ENCODE results near the gene SASH3.

Gene SASH3

DNA sequence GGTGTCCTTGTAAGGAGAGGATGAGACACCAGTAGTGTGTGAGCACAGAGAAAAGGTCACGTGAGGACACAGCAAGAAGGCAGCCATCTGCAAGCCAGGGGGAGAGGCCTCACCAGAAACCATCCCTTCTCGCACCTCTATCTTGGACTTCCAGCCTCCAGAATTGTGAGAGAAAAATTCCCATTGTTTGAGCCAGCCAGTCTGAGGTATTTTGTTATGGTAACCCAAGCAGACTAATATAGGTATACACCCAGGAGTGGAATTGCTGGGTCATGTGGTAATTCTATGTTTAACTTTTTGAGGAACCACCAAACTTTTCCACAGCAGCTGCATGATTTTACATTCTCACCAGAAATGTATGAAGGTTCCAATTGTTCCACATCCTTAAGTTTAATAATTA lies 38.4 kb downstream of the SASH3 start:
- no peak for DNase-seq

DNA sequence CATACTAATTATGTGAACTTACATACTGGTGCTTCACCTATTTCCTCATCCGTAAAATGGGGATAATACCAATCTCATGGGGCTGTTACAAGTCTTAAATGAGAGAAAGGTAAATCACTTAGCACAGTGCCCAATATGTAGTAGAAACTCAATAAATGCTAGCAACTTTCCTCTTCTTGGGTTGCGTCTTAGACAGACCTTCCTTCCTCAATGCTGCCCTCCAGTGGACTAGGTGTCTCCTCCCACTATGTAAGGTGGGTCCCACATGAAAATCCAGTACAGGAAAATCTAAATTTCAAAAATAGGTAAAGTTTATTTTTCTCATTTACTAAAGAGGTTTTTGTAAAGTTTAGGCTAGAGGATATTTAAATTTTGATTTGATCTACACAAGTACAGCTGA lies 43.4 kb downstream of the SASH3 start:
- peak; percentile 70 for DNase-seq

DNA sequence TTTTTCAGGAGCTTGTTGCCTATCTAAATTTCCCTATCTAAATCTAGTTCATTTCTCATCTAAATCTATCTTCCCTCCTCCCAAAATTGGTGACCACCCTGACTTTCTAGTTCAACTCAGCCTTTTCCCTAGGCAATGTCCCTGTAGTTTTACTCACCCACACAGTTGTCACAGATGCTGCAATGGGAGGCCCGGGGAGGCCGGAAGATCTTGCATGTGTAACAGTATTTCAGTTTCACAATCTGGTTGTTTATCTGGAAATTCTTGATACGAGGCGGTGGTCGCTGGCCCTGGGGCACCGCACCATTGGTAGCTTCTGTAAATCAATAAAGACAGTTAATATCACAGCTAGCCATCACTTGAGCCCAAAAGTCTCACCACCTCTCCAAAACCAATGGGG lies 43.8 kb downstream of the SASH3 start:
- DNase-seq: no peak

DNA sequence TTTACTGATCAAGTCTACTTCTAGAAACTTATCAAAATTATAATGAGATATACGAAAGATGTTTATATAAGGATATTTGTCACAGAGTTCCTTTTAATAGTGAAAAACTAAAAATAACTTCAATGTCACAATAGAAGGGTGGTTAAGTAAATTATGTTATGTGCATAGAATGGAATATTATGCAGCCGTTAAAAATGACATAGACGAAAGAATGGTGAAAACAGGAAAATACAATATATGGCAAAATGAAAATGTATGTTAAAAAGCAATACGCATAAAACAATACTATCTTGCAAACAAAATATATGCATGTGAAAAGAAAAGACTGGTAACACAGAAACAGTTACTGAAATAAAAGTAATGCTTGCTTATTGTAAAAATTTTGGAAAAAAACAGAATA lies 44.9 kb downstream of the SASH3 start:
- DNase-seq: no peak

DNA sequence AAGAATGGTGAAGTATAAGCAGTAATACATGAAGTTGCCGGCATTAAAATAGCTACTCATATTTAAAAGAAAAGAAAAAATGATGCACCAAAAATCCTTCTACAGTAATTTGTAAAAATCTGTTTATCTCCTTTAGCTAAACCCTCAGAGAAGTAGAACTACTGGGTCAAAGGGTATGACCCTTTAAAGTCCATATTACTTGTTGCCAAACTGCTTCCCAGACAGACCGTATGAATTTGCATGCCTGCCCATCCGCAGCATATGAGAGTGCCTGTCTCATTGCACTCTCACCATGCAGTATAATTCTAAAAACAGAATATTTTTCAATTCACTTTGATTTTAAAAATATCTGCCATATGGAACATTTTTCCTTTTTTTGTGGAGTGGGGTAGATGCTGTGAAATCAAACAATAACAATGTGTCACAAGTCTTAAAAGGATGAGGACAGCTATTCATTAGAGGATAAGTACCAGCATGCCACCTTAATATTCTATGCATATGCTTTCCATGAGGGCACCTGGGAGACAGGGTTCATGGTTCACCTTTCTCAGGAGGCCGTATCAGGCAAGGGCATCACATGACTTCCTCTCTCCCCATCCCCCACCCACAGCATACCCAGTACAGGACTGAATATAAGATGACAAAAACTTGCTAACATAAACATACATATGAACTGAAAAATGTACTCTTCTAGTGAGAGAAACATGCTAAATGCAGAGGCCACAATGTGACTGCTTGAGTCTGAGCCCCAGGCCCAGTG lies 46.2 kb downstream of the SASH3 start:
- DNase-seq: no peak

DNA sequence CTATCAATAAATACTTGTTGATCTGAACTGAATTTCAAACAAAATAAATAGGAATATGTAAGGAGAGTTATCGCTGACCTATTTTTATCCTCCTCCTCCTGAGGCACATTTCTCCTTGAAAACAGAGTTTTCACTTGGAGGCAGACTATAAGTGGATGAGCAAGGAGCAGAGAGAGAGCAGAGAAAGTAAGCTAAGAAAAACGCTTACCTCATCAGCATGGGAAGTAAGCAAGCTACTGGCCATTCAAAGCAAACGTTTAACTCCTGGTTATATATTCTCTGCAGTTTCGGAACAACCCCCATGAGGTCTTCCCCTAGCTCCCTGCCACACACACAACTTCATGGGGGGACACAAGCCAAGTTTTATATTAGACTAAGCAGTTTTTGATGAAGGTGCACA lies 50.7 kb downstream of the SASH3 start:
- DNase-seq: no peak

DNA sequence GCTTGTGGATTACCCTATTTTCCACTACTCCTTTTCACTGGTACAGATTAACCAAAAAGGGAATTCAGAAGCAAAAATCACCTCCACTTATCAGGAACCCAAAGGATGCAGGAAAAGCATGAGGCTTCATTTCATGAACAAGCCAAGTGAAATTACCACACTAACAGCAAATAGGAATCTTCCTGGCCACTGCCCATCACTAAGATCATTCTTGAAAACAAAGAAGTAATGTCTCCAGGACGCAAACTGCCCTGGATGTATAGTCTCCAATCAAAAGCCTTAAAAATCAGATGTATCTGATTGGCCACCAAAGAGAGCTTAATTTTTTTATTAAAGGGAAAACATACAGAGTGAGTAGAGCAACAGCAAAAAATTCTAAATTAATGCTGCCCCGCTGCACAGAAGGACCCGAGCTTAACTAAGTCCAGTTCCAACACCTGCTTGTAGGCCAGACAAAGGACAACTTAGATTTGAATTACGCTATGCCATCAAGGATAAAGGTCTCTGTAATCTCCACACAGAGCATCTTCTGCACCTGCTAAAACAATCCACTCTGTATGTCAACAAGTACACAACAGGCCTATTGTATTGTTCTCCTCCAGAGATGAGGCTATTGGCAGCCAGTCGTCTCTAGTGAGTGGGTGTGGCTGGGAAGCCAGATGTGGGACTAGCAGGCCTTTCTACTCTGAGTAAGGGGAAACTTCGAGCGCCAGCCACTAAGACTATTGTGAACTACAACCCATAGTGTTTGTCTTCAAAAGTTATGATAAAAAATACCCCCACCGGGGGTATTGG lies 51.5 kb downstream of the SASH3 start:
- DNase-seq: no peak

DNA sequence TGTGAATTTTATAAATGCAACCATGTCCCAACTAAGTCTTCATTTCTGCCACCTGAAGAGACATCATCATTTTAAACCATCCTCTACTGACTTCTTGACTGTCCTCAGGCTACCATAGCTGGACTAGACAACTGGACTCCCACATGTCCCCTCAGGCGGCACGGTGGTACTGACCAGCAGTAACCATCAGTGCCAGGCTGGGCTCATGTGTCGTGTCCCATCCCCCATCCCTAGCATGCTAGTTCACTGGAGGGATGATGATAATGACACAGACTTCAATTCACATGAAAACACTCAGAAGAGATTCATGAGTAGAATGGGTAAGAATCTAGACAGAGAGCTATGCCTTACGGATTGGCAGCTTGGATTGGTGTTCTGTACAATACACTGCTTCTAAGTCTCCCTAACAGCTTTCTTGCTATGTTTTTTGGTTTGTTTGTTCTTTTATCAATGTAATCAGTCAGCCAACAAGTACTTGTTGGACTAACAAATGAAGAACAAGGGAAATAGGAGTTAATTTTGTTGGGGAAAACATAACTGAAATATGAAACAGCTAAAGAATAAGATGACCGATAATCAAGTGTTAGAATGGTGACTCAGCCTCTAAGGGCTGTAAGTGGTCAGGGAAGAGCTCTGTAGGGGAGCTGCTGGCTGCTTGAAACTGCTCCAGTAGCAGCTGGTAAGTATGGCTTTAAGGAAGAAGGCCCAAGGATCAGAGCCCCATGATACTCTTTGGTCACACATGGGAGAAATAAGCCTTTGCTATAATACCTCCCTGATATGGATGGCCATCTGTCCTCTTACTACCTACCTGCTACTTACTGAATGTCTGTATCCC lies 53.6 kb downstream of the SASH3 start:
- peak; percentile 84 for DNase-seq

DNA sequence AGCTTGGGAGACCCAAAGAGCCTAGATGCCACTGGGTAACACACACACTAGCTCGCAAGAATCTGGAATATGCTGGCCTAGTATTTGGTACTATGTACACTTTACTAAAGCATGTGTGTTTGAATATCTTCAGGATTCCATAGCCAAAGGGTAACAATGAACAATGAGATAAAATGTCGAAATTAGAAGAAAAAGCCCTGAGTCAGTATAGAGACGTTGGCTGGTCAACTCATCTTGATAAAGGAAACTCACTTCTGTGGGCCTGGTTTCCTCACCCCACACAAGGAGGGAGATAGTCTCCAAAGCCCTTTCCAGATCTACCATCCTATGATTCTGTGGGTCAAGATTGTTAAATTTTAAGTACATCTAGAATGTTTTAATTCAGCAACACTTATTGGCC lies 57.1 kb downstream of the SASH3 start:
- DNase-seq: no peak

DNA sequence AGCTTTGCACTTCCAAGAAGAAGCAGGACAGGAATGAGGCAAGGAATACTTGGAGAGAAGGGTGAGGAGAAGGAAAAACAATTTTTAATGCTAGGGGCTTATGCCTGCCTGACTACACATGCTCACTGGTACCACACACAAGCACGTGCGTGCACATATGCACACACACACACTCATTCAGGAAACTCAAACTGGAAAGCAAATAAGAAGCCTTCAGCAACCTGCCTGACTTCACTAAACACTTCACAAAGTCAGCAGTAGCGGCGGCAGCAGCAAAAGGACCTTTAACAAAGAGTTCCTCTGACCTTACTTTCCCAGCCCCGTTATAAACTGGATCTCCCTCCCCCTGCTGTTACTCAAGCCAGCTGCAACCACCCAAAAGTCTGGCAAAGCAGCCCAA lies 60.6 kb downstream of the SASH3 start:
- DNase-seq: no peak

DNA sequence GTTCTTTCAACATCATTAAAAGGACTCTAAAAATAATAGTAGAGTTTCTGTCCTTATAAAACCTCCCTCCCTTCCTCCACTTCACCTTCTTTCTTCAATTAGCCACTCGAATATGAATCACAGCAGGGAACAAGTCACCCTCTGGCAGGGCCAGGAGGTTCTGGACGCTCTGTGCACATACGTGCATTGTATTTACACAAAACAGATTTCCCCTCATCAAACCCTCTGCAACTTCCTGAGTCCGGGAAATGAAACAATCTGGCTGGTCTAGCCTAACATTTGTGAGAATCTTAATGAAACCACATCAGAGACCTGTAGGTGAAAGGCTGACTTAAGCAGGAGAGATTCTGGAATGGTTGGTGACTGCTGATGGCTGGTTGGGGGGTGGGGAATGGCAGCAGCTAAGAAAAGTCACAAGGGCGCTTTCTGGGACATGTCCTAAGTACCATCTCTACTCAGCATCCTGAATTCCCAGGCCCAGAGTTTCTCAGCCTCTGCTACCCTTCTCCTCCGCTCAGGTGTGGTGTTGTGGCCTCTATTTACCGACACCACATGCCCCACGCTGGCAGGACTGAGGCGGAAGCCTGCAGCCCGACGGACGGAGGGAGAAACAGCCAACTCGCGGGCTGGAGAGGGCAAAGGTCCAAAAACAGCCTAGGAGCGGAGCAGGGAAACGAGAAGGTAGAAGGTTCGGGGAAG lies 62.9 kb downstream of the SASH3 start:
- DNase-seq: no peak

DNA sequence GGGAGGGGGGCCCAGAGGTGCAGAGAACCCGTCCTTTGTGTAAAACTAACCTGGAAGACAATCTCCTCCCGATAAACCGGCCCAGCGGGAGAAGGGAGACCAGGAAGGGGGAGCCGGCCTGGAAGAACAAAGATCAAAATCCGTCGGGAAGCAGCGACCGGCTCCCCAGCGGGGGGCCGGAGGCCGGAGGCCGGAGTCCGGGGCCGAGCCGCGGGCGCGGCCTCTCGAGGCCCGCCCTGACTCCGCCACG lies 63.4 kb downstream of the SASH3 start:
- DNase-seq: no peak

DNA sequence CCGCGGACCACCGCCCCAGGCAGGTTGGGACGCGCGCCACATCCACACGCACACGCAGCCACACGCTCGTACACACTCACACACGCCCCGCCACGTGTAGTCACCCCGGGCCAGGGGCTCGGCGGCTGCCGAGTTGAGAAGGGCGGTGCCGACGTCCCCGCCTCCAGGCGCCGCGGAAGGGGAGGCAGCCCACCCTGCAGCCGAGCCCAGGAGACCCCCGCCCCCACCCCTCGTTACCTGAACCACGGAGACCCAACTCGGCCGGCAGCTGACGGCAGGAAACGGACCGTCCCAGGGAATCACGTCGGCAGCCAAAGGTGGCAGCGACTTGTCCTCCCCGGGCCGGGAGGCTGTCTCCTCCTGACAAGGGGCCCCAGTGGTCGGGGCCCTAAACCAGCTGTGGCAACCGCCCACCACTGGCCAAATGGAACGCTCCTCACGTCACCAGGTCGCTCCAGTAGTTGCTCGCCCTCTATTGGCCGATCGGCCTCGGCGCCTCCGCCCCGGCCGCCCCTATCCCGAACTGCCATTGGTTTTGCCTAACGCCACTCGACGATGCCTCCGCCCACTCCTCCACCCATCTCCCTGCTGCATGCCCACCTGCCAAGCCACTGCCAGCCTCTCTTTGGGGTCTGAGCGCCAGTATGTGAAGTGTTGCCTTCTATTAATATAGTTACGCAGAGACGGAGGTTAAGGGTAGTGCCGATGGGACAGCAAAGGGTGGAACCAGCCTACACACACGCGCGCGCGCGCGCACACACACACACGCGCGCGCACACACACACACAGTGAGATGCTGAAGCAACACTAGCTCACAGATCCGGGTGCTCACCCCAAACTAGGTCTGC lies 63.9 kb downstream of the SASH3 start, which contains the start of gene ZDHHC9:
ZDHHC9 (minus strand) TSS at position 428 of the 848 bp plus-strand sequence. CDS start 1,941 bp downstream, outside the sequence.
- DNase-seq: peak; percentile 94

Data from NCI-H82 (cell line).